HAP-1 (cell line): ENCODE results near the gene RPRM.
"Not testable (repeated sequence)": the region's sequence is repeated elsewhere in the genome, so short reads cannot be mapped to it uniquely, and the experiment has no call there.

Experiments
- DNase-seq, 2 experiments: peaks; one replicate each; pipeline ENCODE4 v3.0.0-alpha.2; 2016 to 2020; ENCODE audit warnings: low spot score in 2 of 2
- H3K27me3 ChIP-seq: fragments of 250-450 bp; sonication (Bioruptor Pico); 2 replicates; pipeline ENCODE4 v1.5.1; 2020; ENCODE audit warnings: low read depth, mild to moderate bottlenecking, moderate library complexity
- H3K36me3 ChIP-seq: fragments of 250-450 bp; sonication (Bioruptor Pico); replicated peaks from 2 replicates; pipeline ENCODE4 v1.5.1; 2020; ENCODE audit warnings: mild to moderate bottlenecking
- H3K4me1 ChIP-seq: fragments of 250-450 bp; sonication (Bioruptor Pico); 2 replicates; pipeline ENCODE4 v1.5.1; 2020; ENCODE audit warnings: mild to moderate bottlenecking
- H3K4me3 ChIP-seq: fragments of 250-450 bp; sonication (Bioruptor Pico); 2 replicates; pipeline ENCODE4 v1.5.1; 2020; ENCODE audit warnings: mild to moderate bottlenecking, moderate library complexity
- H3K9me3 ChIP-seq: fragments of 250-450 bp; sonication (Bioruptor Pico); 2 replicates; pipeline ENCODE4 v1.5.1; 2020; ENCODE audit warnings: mild to moderate bottlenecking, moderate library complexity
- in situ Hi-C: fragments of 300-500 bp; cut with MboI; formaldehyde crosslinking; loops from 3 replicates; pipeline ENCODE4 v1.14.3; 2020; ENCODE audit warnings: low sequenced_read_pairs, inconsistent platforms, mixed read lengths

Gene RPRM

GRCh38 chr2:153478289-153479261 is at the start of gene RPRM:
RPRM (minus strand) TSS chr2:153478762; CDS start chr2:153478565, 197 bp downstream.
- peaks cover 42% of the 10 kb centered on the region for H3K4me1 ChIP-seq
- no peaks in the 10 kb centered on the region for H3K9me3 ChIP-seq
- DNase-seq = peak; percentile 77 to 92
- peak within 1 kb of the TSS; percentile 34 for H3K4me3 ChIP-seq
- no peaks in the 10 kb centered on the region for H3K36me3 ChIP-seq
- in situ Hi-C loops = loop anchor here (25.0 kb wide), 1 partner anchor 316 kb away; no protein-coding TSS in a partner anchor
- H3K27me3 ChIP-seq = no peaks in the 10 kb centered on the region

GRCh38 chr2:153519257-153519875 is 40.8 kb upstream of the RPRM start:
- in situ Hi-C loops = loop anchor here (25.0 kb wide), 1 partner anchor 757 kb away; no protein-coding TSS in a partner anchor
- Histone ChIP-seq H3K36me3 (no peaks in the 10 kb centered on the region), H3K27me3 (peaks cover 4% of the 10 kb centered on the region; the same call in 1 of the 2 replicates), H3K9me3 (no peaks in the 10 kb centered on the region), H3K4me1 (no peaks in the 10 kb centered on the region), H3K4me3 (no peak overlapping the region)
- DNase-seq = peak; percentile 63 to 81

- H3K9me3 ChIP-seq = no peaks in the 10 kb centered on the region
- H3K4me1 ChIP-seq = no peaks in the 10 kb centered on the region
- no peak overlapping the region for H3K4me3 ChIP-seq
- in situ Hi-C loops = loop anchor here (25.0 kb wide), 1 partner anchor 750 kb away; no protein-coding TSS in a partner anchor
- no peaks in the 10 kb centered on the region for H3K27me3 ChIP-seq
- H3K36me3 ChIP-seq = no peaks in the 10 kb centered on the region
- no peak for DNase-seq
Observed at GRCh38 chr2:153512331-153512730, 33.8 kb upstream of the RPRM start.

DNA sequence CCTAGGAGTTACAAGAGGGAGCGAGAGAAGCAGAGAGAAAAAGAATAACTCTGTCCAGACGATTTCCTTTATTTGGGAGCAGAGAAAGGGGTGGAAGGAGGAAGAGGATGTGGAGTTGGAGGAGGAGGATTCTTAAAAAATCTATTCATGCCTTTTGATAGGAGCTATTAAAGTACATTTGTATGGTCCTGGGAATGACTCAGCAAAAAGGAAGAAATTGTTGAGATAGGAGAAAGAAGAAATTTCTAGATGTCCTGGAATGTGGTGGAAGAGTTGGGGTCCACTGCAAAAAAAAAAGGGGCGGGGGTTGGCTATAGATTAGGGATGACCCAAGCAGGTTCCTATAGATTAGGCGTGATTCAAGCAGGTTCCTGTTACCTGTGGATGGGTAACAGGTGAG is 32.4 kb upstream of the RPRM start:
- Histone ChIP-seq H3K9me3 (peaks cover 3% of the 10 kb centered on the region), H3K4me3 (no peak overlapping the region), H3K27me3 (no peaks in the 10 kb centered on the region), H3K36me3 (no peaks in the 10 kb centered on the region), H3K4me1 (no peaks in the 10 kb centered on the region)
- DNase-seq = no peak
- in situ Hi-C loops = loop anchor here (25.0 kb wide), 1 partner anchor 749 kb away; no protein-coding TSS in a partner anchor

GRCh38 chr2:153509133-153509532 is 30.6 kb upstream of the RPRM start:
- Histone ChIP-seq H3K27me3 (no peaks in the 10 kb centered on the region), H3K36me3 (no peaks in the 10 kb centered on the region), H3K9me3 (peaks cover 3% of the 10 kb centered on the region), H3K4me3 (no peak overlapping the region), H3K4me1 (no peaks in the 10 kb centered on the region)
- in situ Hi-C loops = loop anchor here (25.0 kb wide), 1 partner anchor 747 kb away; no protein-coding TSS in a partner anchor
- no peak for DNase-seq

DNA sequence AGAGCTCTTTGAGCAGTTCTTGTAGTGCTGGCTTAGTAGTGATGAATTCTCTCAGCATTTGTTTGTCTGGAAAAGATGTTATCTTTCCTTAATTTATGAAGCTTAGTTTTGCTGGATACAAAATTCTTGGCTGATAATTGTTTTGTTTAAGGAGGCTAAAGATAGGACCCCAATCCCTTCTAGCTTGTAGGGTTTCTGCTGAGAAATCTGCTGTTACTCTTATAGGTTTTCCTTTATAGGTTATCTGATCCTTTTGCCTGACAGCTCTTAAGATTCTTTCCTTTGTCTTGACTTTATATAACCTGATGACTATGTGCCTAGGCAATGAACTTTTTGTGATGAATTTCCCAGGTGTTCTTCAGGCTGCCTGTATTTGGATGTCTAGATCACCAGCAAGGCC is 27.9 kb upstream of the RPRM start:
- not testable (repeated sequence) for H3K27me3 ChIP-seq, DNase-seq, H3K36me3 ChIP-seq, H3K9me3 ChIP-seq, H3K4me3 ChIP-seq
- in situ Hi-C loops = loop anchor here (25.0 kb wide), 1 partner anchor 744 kb away; no protein-coding TSS in a partner anchor
- peaks cover 12% of the 10 kb centered on the region for H3K4me1 ChIP-seq

GRCh38 chr2:153499439-153499838 is 20.9 kb upstream of the RPRM start:
- H3K27me3 ChIP-seq = no peaks in the 10 kb centered on the region
- H3K9me3 ChIP-seq = no peaks in the 10 kb centered on the region
- peaks cover 12% of the 10 kb centered on the region for H3K4me1 ChIP-seq
- DNase-seq = no peak
- in situ Hi-C loops = loop anchor here (25.0 kb wide), 1 partner anchor 337 kb away; no protein-coding TSS in a partner anchor
- no peaks in the 10 kb centered on the region for H3K36me3 ChIP-seq
- no peak overlapping the region for H3K4me3 ChIP-seq

GRCh38 chr2:153497938-153498629 is 19.5 kb upstream of the RPRM start:
- peaks cover 11% of the 10 kb centered on the region for H3K4me1 ChIP-seq
- H3K27me3 ChIP-seq = no peaks in the 10 kb centered on the region
- no peaks in the 10 kb centered on the region for H3K9me3 ChIP-seq
- in situ Hi-C loops = loop anchor here (25.0 kb wide), 1 partner anchor 336 kb away; no protein-coding TSS in a partner anchor
- no peak for DNase-seq
- H3K4me3 ChIP-seq = no peak overlapping the region
- no peaks in the 10 kb centered on the region for H3K36me3 ChIP-seq

DNA sequence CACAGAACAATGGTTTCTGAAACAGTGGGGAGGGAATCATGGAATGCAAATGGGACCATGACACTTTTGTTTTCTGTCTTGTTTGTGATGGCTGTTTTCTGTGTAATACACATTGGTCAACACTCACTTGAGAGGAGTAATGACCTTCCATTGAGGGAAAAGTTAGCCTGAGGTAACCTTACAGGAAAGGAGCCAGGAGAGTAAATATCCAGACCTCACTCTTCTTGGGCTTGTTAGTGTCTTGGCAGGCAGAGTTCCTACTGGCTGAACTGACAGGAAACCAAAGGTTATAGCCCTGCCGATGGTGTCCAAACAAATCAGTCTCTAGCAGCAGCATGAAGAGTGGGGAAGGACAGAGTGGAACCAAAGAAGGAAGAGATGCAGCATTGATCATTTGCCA is 17.2 kb upstream of the RPRM start:
- Histone ChIP-seq H3K4me3 (no peak overlapping the region), H3K27me3 (no peaks in the 10 kb centered on the region), H3K9me3 (no peaks in the 10 kb centered on the region), H3K36me3 (no peaks in the 10 kb centered on the region), H3K4me1 (no peaks in the 10 kb centered on the region)
- no peak for DNase-seq
- in situ Hi-C loops = loop anchor here (25.0 kb wide), 1 partner anchor 333 kb away; no protein-coding TSS in a partner anchor

DNA sequence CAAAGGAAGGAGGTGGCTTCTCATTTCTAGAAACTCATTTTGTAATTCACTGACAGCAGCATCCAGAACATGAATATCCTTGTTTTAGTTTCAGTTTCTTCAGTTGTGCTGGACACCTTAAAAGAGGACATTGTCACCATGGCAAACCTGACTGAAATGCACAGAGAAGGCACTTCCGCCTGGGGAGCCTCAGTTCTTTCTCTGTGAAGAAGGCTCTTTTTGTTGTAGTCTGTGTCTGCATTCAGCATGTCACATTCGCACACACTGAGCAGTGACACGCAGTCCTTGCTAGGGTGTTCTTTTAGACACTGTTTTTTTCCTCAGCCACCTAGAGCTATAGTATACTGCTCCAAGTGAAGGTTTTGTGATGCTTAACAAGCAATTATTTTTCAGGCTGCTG is 9.5 kb upstream of the RPRM start:
- Histone ChIP-seq H3K36me3 (no peaks in the 10 kb centered on the region), H3K4me3 (no peak overlapping the region), H3K9me3 (no peaks in the 10 kb centered on the region), H3K4me1 (peaks cover 17% of the 10 kb centered on the region), H3K27me3 (no peaks in the 10 kb centered on the region)
- peak in 1 of 2 experiments; percentile 42 for DNase-seq
- in situ Hi-C loops = loop anchor here (25.0 kb wide), 1 partner anchor 326 kb away; no protein-coding TSS in a partner anchor

GRCh38 chr2:153487448-153487847 is 8.9 kb upstream of the RPRM start:
- peak in 1 of 2 experiments; percentile 33 for DNase-seq
- in situ Hi-C loops = loop anchor here (25.0 kb wide), 1 partner anchor 325 kb away; no protein-coding TSS in a partner anchor
- H3K36me3 ChIP-seq = no peaks in the 10 kb centered on the region
- peaks cover 17% of the 10 kb centered on the region for H3K4me1 ChIP-seq
- H3K9me3 ChIP-seq = no peaks in the 10 kb centered on the region
- H3K4me3 ChIP-seq = no peak overlapping the region
- no peaks in the 10 kb centered on the region for H3K27me3 ChIP-seq

DNA sequence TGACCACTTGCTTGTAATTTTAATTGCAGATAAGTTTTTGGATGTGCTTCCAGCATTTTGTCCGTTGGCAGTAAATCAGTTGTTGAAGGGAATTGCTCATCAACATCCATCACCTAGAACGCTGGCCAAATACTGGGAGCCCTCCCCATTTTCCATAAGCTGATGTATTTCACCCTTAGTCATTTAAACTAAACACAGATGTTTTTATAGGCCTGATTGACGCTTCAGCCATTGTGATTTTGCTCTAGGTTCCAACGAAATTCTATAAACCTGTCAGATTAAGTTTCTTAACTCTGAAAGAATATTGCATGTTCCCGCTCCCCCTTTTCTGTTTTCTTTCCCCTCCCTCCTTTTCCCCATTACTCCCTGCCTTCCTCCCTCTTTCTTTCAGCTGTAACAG is 1.0 kb upstream of the RPRM start:
- DNase-seq = peak; percentile 48 to 72
- H3K36me3 ChIP-seq = no peaks in the 10 kb centered on the region
- peaks cover 33% of the 10 kb centered on the region for H3K4me1 ChIP-seq
- no peak overlapping the region for H3K4me3 ChIP-seq
- H3K27me3 ChIP-seq = no peaks in the 10 kb centered on the region
- in situ Hi-C loops = loop anchor here (25.0 kb wide), 1 partner anchor 317 kb away; no protein-coding TSS in a partner anchor
- no peaks in the 10 kb centered on the region for H3K9me3 ChIP-seq
